Nucleus accumbens (tissue), 56 donors: ENCODE measurements around the gene C1QTNF1.

Source experiments
- DNase-seq, 56 donors: peaks; one replicate each; lab custom pipeline; 2025; lab: John Stamatoyannopoulos, UW

The C1QTNF1 gene

DNA sequence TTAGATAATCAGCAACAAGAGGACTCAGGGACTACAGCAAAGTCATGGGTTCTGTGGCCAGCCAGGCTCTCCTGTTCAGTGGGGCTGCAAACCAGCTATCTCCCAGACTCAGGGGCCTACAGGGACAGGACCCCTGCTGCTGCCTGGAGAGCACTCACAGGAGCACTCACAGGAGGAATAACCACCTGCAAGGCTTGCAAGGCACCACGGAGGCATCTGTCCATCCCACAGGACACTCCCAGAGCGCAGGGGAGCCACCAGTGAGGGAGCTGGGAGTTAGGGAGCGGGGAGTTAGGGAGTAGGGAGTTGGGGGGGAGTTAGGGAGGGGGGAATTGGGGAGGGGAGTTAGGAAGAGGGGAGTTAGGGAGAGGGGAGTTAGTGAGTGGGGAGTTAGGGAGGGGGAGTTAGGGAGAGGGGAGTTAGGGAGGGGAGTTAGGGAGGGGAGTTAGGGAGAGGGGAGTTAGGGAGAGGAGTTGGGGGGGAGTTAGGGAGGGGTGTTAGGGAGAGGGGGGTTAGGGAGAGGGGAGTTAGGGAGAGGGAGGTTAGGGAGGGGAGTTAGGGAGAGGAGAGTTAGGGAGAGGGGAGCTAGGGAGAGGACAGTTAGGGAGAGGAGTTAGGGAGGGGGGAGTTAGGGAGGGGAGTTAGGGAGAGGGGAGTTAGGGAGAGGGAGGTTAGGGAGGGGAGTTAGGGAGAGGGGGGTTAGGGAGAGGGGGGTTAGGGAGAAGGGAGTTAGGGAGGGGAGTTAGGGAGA, 20.1 kb upstream of the C1QTNF1 start:
- DNase-seq: no peak

DNA sequence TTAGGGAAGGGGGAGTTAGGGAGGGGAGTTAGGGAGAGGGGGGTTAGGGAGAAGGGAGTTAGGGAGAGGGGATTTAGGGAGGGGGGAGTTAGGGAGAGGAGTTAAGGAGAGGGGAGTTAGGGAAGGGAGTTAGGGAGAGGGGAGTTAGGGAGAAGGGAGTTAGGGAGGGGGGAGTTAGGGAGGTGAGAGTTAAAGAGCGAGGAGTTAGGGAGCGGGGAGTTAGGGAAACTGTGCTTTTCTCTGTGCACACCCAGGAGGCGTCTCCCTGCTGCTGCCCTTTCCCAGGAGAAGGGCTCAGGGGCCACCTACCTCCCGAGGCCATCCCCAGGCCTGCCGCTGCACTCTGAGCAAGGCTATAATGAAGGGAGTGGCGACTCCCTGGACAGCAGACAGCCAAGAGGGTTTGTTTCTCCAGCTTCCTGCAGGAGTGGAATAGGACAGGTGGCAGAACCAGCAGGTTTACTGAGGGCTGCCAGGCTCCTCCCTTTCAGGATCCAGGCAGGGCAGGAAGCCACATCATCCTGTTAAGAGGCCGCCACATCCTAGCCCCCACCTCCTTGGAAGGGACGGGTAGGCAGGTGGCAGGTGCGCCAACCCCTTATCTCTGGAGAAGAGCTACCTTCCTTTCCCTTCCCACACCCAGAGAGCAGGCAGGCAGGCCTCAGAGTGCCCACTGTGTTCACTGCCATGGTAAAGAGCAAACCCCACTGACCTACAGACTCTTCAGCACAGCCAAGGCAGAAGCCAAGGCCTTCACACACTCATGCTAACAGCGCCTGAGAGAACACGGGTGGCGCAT, 18.7 kb upstream of the C1QTNF1 start:
- DNase-seq: no peak

DNA sequence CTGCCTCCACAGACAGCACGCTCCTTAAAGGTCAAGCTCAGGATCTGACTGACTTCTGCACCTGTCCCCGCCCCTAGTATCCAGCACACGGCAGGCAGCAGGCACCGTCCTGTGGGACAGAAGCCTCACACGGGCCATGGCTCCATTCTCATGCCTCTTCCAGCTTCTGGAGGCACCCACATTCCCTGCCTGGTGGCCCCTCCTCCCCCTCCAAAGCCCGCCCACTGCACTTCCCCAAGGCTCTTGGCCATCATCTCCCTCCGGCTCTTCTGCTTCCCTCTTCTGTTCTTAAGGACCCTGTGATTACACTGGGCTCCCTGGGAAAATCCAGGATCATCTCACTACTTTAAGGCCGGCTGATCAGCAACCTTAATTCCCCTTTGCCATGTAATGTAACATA, 17.9 kb upstream of the C1QTNF1 start:
- DNase-seq: no peak

DNA sequence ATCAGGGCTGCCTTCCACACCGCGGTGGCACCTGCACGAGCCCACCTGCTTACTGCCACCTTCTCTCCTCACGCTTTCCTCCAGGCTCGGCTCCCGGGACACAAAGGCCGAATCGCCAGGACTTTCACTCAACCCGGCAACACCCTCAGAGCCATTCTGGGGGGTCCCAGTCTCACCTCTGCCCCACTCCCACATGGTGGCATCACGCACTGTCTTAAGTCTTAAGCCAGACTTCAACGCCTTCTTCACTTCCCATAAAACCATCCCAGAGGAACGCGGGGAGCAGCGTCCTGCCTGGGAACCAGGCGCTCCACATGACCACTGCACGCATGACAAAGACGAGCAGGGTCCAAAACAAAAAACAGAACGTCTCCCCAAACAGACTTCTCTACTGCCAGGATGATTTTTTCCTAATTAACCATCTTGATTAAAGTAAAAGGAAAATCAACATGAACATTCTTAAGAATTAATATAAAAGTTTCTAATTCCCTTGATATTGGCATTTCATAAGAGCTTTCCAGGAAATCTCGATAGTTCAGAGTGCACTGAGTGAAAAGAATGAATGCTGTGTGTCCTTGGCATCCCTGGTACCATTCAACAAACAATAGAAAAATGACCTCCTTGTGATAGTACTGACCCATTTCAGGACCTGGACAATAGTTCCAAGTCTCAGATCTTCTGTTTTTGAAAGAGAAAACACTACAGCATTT, 17.0 kb upstream of the C1QTNF1 start:
- no peak for DNase-seq

DNA sequence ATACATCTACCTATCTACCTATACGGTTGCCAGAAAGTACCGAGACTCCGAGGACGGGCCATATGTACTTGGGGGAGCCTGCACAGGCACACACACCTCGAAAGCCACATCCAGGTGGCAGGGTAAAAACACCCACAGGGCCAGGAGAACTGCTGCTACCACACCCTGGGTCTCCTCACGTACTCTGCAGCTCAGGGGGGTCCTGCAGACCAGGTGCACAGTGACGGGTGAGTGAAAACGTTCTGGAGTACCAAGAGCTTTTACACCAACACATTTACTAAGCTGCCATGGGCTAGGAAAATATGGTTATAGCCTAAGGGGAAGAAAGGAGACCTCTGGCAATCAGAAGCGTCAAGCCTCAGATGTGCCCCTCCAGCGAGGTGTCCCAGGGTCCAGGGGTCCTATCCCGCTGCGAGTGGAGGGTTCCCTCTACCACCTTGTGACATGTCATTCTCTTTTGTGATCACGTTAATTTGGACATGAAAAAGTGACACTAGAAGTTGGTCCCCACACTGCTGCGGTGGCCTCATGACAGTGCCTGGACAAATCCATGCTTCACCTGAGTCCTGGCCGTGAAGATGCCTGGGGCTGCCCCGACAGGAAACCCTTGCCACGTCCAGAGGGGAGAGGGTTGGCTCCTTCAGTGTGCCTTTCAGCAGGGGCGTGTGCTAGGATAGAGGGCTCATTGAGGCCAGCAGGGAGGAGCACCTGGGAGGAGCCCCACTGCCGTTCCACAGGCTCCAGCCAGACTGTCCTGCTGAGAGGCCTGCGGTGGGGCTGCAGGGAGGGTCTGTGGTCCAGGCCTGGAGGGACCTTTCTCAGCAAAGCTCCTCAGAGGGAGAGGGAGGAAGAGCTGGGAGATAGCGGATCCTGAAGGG, 16.2 kb upstream of the C1QTNF1 start:
- DNase-seq: no peak

DNA sequence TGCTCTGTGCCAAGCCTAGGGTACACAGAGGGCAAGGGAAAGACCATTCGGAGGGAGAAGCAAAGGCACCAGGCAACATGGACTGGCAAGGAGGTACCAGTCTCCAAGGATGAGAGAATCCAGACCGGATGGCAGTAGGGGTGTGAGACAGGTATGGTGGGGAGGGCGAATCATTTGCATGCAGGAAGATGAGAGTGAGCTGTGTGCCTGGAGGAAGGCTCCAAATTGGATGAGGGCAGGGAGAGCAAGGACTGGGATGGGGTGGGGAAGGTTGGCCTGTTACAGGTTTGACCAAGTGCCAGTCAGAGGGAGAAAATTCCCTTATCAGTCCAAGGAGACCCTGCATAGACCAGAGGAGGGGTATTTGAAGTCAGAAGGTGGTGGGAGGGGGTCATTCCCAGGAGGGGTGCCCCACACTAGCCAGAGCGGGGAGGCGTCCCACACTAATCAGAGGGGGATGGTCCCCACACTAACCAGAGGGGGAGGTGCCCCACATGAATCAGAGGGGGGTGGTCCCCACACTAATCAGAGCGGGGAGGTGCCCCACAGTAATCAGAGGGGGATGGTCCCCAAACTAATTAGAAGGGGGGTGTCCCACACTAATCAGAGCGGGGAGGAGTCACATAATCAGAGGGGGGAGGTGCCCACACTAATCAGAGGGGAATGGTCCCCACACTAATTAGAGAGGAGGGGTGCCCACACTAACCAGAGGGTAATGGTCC, 15.1 kb upstream of the C1QTNF1 start:
- no peak for DNase-seq

DNA sequence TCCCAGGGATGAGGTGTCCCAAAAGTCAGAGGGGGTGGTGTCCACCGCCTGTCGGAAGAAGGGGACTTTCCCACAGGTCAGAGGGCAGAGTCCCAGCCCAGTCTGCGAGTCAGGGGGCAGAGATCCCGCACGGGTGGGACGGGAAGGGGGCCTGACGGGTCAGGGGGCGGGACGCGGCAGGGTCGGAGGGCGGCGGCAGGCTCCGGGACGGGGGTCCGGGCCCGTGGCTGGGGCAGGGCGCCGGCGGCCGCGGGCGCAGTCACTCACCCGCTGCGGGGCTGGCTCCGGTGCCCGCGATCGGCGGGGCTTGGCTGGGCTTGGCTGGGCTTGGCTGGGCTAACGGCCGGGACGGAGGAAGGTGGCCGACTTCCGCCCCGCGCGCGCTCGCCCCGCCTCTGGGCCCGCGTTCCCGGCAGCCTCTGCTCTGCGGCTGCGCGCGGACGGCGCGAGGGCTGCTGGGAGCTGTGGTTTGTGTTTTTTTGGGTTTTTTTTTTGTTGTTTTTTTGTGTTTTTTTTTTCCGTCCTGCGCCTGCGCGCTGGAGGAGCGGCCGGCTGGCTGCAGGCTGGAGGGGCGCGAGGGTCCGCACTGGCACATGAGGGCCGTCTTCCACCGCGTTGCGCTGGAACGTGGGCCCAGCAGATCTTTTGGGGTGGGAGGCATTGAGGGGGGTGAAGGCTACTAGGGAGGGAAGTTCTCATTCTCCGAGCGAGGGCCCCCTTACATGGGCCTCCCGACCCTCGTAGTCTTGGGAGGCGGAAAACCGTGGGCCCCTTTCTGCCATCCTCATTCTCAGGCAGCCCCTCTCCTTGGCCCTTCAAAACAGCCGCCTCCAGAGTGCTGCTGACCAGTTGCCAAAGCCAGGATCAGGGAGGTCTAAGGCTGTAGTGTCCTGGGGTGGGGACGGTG, 14.3 kb upstream of the C1QTNF1 start, which contains the start of gene CANT1:
CANT1 (minus strand) TSS at position 368 of the 907 bp plus-strand sequence. CDS start 12,142 bp downstream, outside the sequence.
- DNase-seq: peak in 49 of 56 donors; percentile 32 to 91 (median 73)

DNA sequence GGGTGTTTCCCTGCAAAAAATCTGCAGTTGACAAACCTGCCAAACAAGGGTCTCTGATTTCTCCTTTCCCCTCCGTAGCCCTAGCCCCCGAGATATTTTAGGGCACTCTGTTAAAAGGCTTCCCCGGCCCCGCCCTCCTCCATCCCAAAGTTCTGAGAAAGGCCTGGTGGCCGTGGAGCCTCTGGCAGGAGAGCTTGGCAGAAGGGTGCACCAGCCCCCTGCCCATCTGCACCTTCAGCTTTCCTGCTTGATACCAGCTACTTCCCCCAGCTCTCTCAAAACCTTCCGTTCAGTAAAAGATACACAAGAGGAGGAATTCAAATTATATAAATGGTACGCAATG, 13.7 kb upstream of the C1QTNF1 start:
- DNase-seq: no peak

DNA sequence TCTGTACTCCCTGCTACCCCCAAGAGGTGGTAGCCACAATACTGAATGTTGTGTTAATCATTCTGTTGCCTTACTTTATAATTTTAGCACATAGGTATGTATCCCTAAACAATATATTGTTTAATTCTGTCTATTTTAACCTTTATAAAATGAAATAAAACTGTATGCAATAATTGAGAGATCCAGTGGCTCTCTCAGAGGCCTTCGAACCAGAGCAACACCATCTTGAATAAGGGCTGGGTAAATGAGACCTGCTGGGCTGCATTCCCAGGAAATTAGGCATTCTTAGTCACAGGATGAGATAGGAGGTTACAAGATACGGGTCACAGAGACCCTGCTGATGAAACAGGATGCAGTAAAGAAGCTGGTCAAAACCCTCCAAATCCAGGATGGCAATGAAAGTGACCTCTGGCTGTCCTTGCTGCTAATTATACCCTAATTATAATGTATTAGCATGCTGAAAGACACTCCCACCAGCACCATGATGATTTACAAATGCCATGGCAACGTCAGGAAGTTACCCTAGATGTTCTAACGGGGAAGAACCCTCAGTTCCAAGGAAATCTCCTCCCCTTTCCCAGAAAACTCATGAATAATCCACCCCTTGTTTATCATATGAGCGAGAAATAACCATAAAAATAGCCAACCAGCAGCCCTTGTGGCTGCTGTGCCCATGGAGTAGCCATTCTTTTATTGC, 12.4 kb upstream of the C1QTNF1 start:
- no peak for DNase-seq

DNA sequence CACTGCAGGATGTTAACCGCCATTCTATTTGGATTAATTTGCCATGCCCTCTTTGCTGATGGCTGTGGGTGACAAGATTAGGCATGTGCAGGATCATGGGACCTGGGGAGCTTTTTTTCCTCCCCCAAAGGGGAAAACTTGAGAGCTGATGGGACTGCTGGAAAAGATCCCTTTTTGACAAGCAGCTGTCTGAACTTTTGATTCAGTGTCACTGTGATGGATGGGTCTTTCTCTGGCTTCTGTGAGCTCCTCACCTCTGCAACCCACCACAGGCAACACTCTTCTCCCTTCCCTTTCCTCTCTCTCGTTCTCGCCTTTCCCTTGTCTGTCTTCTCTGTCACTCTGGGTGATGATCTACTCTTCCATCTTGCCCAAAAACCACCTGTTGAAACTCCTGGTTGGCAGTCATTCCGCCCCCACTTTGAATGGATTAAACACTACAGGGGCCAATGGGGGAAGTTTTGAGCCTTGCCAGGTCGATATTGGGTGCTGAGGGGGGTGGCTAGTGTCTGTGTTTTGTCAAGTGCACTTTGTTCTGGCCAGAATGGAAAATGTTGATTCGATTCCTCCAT, 11.3 kb upstream of the C1QTNF1 start:
- no peak for DNase-seq

DNA sequence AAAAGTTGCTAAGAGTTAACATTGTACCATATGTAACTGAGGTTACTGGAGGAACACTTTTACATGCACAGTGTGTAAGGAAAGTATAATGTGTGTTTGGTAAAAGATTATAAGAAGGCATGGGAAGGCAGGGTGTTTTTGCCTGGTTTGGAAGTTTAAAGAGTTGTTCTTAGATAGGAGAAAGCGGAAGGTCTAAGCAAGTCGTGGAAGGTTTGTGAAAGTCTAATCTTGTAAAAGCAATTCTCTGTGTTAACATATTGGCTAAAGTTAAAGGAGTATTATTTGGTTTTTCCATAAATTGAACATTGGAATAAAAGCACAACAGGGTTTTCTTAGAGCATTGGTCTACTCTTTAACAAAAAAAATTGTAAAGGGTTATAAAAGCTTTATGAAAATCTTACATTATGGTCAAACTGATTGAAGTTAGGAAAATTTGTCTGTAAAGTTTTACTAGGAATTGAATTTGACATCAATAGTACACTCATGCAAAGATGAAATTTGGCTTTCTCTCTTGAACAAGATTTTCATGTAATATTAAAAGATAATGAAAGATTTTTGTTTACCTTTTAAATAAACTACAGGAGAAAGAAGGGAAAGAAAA, 9.7 kb upstream of the C1QTNF1 start:
- DNase-seq: no peak

DNA sequence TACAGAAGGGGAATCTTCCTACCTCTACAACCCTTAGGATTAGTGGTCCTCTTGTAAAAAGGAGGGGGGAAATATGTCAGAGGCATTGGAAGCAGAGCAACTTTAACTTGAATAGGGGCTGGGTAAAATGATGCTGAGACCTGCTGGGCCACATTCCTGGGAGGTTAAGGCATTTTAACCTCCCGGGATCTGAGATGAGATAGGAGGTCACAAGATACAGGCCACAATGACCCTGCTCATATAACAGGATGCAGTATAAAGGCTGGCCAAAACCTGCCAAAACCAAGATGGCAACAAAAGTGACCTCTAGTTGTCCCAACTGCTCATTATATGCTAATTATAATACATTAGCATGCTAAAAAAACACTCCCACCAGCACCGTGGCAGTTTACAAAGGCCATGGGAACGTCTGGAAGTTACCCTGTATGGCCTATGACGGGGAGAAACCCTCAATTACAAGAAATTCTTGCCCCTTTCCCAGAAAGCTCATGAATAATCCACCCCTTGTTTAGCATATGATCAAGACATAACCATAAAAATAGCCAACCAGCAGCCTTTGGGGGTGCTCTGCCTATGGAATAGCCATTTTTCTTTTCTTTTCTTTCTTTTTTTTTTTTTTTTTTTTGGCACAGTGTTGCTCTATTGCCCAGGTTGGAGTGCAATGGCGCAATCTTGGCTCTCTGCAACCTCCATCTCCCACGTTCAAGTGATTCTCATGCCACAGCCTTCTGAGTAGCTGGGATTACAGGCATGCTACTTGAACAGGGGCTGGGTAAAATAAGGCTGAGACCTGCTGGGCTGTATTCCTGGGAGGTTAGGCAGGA, 6.2 kb upstream of the C1QTNF1 start:
- no peak for DNase-seq

DNA sequence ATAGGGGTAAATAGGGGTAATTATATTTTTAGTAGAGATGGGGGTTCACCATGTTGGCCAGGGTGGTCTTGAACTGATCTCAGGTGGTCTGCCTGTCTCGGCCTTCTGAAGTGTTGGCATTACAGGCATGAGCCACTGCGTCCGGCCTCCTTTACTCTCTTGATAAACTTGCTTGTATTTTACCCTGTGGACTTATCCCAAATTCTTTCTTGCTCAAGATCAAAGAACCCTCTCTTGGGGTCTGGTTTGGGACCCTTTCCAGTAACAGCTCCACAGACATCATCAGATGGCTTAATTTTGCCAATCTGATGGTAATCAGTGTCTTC, 5.6 kb upstream of the C1QTNF1 start:
- DNase-seq: no peak

DNA sequence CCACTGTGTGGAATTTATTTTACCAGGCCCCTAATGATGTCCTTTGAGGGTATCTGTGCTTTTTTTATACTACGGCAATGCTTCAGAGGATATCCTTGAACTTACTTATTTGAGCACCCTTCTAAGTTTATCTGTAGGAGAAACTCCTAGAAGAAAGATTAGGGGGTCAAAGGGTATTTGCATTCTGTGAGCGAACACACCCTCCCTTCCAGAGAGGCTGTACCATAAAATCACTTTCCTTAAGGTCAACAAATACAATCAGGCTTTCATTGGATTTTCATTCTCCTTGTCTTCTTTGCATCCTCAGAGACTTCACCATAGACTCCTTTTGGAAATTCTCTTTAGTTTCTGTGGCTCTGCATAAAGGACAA, 4.7 kb upstream of the C1QTNF1 start:
- no peak for DNase-seq

DNA sequence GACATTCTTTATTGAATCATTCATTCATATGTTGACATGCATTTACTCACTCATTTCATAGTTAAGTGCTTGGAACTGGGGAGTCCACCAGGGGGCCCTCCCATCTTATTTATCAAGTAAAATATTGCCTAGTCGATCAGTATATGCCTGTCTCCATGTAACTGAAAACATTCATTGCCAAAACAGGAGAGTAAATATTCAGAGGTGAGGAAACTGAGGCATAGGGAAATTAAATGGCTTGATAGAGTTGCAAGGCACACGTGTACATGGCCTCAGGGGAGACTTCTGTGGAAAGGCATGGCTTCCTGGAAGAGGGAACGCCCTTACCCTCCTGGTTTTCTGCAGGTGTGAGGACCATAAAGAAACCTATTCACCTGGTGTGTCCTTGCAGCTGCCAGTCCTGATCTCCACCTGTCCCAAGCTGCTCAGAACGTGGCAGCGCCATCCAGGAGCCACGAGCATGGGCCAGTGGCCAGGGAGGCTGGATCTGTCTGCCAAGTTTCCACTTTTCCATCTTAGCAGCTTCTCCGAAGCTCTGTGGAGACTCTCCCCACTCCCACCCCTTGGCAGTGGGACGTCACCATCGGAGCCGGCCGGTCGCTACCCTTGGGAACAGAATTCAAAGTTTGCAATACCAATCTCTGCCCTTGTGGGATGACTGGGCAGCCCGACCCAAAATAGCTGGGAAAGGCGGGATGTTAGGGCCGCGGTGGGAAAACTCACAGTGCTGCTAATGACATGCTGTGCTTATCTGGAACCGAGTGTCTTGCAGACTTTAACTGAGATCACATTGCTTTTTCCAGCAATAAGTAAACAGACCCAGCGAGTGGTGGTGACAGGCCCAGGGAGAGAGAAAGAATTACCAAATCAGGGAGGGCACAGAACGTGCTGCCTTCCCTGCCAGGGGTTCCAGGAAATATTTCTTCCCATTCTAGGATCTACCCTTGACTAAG, 4.1 kb upstream of the C1QTNF1 start:
- DNase-seq: peak in 5 of 56 donors; percentile 5 to 46 (median 34)
